ENCODE data around the gene EEF1AKMT3.
A peak's percentile ranks its signal among the peaks of the same experiment; 100 is the strongest.

EEF1AKMT3 gene

GRCh38 chr12:57772429-57773322, at the start of gene EEF1AKMT3:
Gene EEF1AKMT3 (plus strand): TSS chr12:57772614. CDS start chr12:57772725, 111 bp downstream.
- peak; percentile 79 for DNase-seq

DNA sequence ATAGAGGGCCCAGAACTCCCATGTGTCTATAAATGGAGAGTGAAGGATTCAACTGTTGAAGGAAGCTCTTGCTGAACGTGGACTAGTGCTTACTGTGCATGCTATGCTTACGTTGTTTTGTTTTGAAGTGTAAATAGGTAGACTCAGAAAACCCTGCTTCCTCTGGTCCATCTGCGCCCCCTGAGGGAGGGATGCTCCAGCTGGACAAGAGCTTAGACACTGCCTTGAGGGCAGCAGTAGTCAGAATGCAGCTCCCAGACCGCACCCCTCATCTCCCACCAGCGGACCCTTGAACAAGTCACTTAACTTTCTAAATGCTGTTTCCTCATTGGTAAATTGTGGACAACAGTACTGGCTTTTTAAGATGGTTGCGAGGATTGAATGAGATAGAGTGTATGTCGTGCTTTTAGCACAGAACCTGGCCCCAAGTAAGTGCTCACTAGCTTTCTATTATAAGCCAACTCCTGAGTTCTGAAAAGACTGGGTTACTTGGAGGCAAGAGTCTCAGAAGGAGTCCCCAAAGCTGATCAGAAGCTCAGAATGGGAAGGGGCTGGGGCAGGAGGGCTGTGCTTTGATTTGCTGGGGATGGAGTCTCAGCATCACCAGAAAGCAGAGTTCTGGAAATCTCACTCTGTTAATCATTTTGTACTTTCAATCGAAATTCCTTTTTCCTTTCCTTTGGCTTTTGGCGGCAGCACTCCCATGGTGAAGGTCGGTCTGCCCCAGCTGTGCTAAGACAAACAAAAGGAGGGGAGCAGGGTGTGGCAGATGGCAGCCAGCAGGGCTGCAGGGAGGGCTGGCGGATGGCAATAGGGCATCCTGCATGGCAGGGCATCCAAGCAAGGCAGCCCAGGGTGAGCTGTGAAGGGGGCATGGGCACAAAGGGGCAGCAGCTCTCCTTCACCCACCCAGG, 49.4 kb upstream of the EEF1AKMT3 start:
- peak; percentile 87 for DNase-seq

DNA sequence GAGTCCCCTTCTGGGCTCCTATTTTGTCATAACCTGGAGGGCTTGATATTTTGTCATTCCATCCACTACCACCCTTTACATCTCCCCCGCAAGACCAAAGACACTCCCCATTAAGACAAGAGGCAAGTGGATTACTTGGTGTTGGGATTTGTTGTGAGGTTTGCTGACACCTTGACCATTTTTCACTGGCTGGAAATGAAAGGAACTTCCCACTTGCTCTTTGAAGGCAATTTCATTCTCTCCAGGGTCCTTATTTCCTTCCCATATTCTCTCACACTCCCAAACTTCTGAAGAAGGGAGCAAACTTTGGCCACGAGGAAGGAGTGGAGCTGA, 48.8 kb upstream of the EEF1AKMT3 start:
- no peak for DNase-seq

DNA sequence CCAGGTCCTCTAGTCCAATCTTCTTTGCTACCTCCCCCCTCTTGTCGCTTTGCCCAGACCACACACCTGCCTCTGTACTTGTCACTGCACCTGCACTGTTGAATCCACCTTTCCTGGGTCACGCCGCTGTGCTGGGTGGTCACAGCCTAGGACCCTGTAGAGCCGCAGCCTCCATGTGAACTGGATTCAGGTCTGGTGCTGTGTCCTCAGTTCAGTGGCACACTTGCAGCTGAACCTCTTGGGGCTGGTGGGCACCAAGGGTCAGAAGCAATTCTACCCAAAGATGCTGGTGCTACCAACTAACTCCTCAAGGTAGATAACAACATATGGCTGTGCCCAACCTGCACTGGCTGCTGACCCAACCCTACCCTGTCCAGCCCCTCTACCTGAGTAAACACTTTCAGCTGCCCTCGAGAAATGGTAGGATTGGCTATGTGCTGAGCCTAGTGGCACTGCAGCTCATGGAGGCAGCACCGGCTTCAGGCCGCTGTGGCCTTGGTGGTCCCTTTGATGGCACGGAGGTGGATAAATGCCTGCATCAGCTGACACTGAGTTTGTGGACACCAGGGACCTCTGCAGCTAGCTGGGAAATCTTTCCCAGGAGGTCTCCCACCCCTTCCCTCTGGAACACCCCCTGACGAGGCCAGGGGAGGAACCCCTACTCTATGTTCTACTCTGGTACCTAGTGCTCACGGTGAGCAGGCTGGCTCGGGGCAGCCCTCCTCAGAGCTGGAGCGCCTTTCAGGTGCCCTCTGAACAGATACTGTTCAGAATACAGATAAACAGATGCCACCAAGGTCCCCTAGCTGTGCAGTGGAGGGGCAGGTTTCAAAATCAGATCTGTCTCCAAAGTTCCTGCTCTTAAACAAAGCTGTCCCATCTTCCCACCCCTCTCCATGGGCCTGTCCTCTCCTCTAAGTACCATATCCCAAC, 48.1 kb upstream of the EEF1AKMT3 start:
- no peak for DNase-seq

- no peak for DNase-seq
These were observed 47.3 kb upstream of the EEF1AKMT3 start for GRCh38 chr12:57724936-57725740.

DNA sequence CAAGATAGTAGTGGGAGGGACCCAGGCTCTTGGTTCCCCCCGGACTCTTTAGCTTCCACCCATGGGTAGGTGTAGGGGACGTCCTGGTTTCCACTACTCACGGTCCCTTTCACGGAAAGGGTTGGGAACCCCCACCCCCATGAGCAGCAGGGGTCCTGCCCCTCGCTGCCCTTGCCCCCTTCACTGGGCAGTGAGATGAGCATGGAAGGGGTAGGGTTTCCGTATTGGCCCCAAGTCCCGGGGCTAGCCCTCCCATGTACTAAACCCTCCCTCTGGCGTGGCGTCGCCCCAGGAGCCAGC, 46.6 kb upstream of the EEF1AKMT3 start:
- no peak for DNase-seq

DNA sequence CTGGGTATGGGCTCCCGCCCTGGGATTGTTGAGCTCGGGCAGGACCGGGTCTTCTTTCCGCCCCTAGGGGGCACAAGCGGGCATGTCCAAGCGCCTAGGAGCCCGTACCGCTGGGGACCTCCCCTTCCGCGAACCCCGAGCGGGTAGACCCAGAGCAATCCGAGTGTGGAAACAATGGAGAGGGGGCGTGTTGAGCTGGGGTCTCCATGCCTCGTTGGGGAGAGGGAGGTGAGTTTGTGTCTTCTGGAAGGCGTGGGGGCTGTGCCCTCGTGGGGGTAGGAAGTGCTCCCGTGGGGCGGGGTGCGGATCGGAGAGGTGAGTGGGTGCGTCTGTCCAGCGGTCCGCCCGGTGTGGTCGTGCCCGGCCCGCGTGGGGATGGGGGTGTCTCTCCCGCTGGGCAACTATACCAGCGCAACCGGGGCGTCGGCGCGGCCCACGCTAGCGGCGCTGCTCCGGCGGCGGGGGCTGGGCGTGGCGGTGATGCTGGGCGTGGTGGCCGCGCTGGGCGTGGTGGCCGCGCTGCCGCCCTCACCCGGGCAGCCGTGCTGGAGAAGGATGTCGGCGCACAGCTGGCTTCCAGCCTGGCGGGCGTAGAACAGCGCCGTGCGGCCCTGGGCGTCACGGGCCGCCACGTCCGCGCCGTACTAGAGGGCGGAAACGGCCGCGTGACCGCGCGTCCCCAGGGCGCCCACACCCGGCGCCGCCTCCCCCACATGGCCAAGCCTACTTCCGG, 46.1 kb upstream of the EEF1AKMT3 start:
- peak; percentile 93 for DNase-seq

DNA sequence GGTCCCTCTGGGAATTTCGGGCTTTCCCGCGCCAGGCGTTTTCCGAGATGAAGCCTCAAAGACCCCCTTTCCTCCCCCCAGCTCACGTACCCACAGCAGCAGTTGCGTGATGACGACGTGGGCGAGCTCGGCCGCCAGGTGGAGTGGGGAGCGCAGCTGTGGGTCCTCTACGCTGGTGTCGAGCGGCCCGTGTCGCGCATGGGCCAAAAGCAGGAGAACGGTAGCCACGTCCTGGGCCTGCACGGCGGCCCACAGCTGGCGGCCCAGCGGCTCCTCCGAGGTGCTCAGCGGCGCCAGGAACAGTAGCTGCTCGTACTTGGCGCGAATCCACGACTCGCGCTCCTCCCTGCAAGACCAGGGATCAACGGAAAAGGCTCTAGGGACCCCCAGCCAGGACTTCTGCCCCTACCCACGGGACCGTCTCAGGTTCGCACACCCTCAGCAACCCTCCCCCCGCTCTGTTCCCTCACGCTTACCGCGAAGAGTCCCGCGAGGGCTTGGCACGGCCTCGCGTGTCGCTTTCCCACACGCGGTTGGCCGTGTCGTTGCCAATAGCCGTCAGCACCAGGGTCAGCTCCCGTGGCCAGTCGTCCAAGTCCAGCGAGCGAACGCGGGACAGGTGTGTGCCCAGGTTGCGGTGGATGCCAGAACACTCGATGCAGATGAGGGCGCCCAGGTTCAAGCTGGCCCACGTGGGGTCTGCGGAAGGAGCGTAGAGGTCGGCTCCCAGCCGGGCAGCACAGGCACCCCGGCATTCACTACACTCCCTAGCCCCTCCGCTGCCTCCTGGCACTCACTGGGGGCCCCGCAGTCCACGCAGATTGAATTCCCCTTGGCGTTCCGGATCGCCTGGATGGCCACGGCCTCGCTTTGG, 45.3 kb upstream of the EEF1AKMT3 start:
- no peak for DNase-seq

- DNase-seq: no peak
These were observed 44.5 kb upstream of the EEF1AKMT3 start for GRCh38 chr12:57727758-57728395.

GRCh38 chr12:57729321-57729844, 43.0 kb upstream of the EEF1AKMT3 start:
- DNase-seq: no peak

DNA sequence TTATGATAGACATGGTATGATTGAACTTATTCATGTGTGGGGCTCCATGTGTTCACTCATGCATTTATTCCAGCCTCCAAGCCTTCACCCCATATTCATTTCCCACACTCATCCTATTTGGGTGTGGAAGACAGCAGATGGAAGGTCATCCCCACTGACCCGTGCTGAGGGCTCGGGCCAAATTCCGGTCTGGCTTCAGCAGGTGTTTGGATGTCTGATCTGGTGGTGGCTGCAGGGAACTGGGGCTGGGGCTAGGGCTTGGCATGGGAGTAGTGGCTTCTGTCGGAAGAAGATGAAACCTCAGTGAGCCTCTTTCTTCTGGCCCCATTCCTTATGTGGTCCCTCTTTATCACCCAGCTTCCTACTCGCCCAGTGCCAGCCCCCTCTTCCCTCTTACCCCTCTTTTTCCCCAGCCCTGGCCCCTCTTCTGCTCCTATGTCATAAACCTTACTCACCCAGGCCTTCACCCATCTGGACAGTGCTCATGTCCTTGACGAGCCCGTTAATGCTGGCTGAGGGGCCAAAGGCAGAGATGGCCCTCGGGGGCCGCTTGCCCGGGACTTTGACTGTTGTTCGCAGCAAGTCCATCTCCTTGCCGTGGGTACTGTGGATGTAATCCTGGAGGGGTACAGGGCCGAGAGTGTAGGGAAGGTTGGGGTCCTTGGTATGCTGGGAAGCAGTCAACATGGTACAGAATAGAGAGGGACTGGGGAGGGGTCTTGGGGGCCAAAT, 41.9 kb upstream of the EEF1AKMT3 start:
- peak; percentile 43 for DNase-seq

DNA sequence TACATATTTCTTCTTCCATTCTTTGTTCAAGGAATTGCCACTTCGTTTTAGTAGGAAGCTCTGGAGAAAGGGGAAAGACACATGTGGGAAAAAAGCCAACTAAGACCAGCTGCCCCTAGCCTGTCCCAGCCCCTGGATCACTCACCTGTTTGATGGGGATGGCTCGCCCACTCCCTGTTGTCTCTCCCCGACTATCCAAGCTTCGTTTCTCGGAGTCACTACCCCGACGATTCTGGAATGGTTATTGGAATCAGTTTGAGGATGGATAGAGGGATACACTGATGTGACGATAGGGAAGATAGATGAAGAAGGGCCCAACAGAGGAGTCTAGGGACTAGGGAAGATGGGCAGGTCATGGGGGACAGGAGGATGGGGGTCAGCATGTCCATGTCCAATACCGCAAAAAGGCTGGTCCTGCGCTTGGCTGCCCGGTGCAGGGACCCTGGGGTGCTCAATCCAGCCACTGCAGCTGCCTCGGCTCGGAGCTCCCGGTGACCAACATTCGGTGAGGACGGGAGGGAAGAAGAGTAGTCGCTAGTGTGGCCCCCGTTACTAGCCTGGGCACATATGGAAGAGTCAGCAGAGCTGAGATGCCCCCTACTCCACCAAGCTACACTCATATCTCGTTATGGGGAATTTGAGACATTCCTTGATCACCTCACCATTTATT, 40.9 kb upstream of the EEF1AKMT3 start:
- no peak for DNase-seq

DNA sequence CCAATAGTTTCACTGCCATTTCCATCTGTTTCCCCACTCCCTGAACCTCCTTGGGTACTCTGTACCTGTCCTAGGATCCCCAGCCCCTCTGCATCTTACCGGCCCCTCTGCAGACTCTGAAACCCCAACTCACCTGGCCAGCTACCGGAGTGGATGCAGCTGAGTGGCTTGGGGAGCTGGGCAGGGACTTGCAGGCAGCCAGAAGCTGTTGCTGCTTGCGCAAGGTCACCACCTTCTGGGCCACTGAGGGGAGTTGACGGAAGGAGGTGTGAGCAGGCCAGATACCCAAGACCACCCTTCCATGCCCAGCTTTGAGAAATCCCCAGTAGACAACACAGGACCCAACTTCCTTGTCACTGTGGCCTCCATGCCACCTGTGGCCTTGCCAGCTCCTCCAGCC, 40.1 kb upstream of the EEF1AKMT3 start:
- DNase-seq: no peak

DNA sequence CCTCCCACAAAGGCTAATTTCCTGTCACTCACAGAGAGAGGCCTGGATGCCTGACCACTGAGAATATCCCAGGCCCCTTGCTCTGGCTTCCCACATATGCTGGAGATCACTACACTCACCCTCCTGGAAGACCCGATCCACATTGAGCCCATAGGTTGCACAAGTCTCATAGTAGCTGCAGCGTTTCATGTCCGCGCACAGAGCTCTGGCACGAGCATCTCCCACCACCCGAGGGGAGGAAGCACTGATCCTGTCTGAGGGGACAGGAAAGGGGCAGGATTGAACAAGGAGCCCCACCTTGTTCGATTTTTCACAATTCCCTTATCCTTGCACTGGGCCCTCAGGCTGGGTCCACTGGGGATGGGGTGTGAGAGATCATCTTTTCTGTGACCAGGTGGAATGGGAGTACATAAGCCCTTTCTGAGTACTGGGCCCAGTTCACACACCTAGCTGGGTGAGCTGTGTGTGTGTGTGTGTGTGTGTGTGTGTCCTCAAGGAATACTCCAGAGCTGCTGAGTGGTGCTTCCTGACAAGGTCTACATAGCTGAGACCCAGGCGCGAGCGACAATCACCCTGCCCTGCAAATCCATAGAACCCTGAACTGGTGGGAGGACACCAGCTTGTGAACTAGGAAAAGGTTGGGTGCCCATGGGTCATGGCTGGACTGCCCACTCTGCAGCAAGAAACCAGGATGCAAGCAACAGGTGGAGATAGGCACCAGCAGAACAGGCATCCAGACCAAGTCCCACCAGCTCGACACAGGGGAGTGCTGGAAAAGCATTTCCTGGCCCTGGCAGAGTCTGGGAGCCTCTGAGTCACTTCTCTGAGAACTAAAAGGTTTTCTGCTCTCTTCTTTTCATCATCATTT, 39.5 kb upstream of the EEF1AKMT3 start:
- DNase-seq: no peak

DNA sequence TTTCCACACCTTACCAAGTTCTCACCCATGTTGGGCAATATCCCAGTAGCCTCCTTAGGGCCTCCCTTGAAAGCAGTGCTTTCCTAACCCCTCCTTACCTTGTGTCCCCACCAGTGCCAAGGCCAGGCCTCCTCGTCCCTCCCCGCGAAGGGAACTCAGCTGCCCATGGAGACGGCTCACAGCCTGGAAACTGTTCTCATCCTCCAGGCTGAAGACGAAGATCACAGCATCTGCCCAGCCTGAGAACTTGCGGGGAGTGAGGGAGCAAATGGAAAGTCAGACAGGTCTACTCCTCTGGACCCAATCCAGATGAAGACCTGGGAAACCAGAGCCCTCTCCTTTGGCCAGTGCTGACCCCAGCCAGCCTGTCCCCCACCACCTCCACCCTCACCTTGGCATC, 38.5 kb upstream of the EEF1AKMT3 start:
- no peak for DNase-seq

- DNase-seq: no peak
These were observed 37.8 kb upstream of the EEF1AKMT3 start for GRCh38 chr12:57734591-57734990.

- peak; percentile 44 for DNase-seq
These were observed 37.1 kb upstream of the EEF1AKMT3 start for GRCh38 chr12:57735198-57735855.

Measured in NCI-H69 (cell line).